ENCODE measurements around the gene VWA3B. TPM values are rescaled to one million over a fixed set of nuclear protein-coding genes. Genes with fewer than 3 reads are reported as not detected.
"Not testable (repeated sequence)": the region's sequence is repeated elsewhere in the genome, so short reads cannot be mapped to it uniquely, and the experiment has no call there.

The VWA3B gene
- total and polyA plus RNA-seq, 2 of the 4 experiments (the other 2 are of a cell fraction) = not detected

- H3K18ac ChIP-seq (ENCODE audit: low read depth, low read length); in situ Hi-C loops (cut with MboI; ENCODE audit: low sequenced_read_pairs); H3K27ac ChIP-seq (ENCODE audit: insufficient read depth, low read length); H4K8ac ChIP-seq (ENCODE audit: low read depth in 2 of 2, low read length in 2 of 2); H3K9me3 ChIP-seq (ENCODE audit: control insufficient read depth, insufficient read depth, low read length); POLR2A ChIA-PET (ENCODE audit: unreplicated experiment); H3K23ac ChIP-seq (ENCODE audit: low read depth, low read length); H3K36me3 ChIP-seq (ENCODE audit: control insufficient read depth, insufficient read depth, low read length); H2BK120ac ChIP-seq (ENCODE audit: low read depth, low read length); intact Hi-C loops (cut with micrococcal nuclease); H3K14ac ChIP-seq (replicated peaks; ENCODE audit: low read depth, low read length); H2AK5ac ChIP-seq (ENCODE audit: low read depth, low read length); DNase-seq; H4K20me1 ChIP-seq (ENCODE audit: insufficient read depth, low read length); H2AK9ac ChIP-seq (replicated peaks; ENCODE audit: low read depth, low read length, poor library complexity); H3K27me3 ChIP-seq (ENCODE audit: control insufficient read depth, insufficient read depth, low read length); H3K4me1 ChIP-seq (ENCODE audit: control insufficient read depth, insufficient read depth, low read length); H3K4me3 ChIP-seq (ENCODE audit: insufficient read depth, low read depth, low read length); H4K91ac ChIP-seq (ENCODE audit: insufficient read depth, low read depth, low read length); H2BK15ac ChIP-seq (ENCODE audit: low read depth, low read length); H2AFZ ChIP-seq (replicated peaks; ENCODE audit: low read length, poor library complexity); H4K5ac ChIP-seq (ENCODE audit: low read depth, low read length); H3K56ac ChIP-seq (ENCODE audit: extremely low read depth, insufficient read depth, low read length); ATAC-seq (ENCODE audit: low read depth); H3K9ac ChIP-seq (ENCODE audit: low read depth, low read length); H3K79me1 ChIP-seq (ENCODE audit: low read depth in 1 of 2, low read length in 2 of 2); H3K9me1 ChIP-seq (ENCODE audit: insufficient read depth, low read length); CTCF ChIA-PET; BruUV-seq (replicated peaks); H2BK5ac ChIP-seq (ENCODE audit: low read depth, low read length, poor library complexity, severe bottlenecking); H3K4me2 ChIP-seq (ENCODE audit: low read depth, low read length); dilution Hi-C loops (cut with HindIII; ENCODE audit: low sequenced_read_pairs, unreplicated experiment); H3K4ac ChIP-seq (ENCODE audit: low read depth, low read length); H2BK20ac ChIP-seq (ENCODE audit: low read depth, low read length): not testable (repeated sequence)
- 93% methylated on average over 3 of the region's 28 CpGs; no CpG with 5 or more reads in 1 of the 2 experiments for WGBS, 2 experiments (ENCODE audit: extremely low coverage in 2 of 2, insufficient read length in 1 of 2)
Observed at GRCh38 chr2:98138978-98139377, 52.0 kb downstream of the VWA3B start.

Data from IMR-90 (cell line).